GM19438 (cell line): ENCODE results near the gene JAM3.

Source experiments
- ATAC-seq: cut with Tn5 transposase; IDR thresholded peaks from one replicate; pipeline ENCODE4 v1.9.1; 2021; ENCODE audit warnings: low read depth; ENCODE audit not compliant: unreplicated experiment

The JAM3 gene

DNA sequence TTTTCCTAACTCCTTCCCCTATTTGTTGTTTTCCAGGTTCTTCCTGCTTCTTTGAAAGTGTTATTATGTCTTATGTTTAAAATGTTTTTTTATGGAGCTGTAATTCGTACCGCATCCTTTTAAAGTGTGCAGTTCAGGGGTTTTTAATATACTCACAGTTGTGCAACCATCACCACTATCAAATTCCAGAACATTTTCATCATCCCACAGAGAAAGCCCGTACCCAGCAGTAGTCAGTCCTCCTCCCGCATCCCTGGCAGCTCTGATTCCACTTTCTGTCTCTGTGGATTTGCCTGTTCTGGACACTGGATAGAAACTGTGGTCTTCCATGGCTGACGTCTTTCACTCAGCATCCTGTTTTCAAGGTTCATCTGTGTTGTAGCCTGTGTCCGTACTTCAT, 73.7 kb downstream of the JAM3 start:
- ATAC-seq: no peak

- ATAC-seq: no peak
Observed at GRCh38 chr11:134143801-134144200, 74.9 kb downstream of the JAM3 start.

DNA sequence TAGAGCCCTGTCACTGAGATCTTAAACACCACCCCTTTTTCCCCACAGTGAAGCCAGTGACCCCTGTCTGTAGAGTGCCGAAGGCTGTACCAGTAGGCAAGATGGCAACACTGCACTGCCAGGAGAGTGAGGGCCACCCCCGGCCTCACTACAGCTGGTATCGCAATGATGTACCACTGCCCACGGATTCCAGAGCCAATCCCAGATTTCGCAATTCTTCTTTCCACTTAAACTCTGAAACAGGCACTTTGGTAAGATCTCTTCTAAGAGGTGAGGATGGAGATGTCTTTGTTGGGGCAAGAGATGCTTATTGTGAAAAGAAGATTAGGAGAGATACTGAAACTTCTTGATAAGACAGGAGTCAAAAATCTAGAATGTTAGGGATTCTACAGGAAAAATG, 75.9 kb downstream of the JAM3 start:
- no peak for ATAC-seq

DNA sequence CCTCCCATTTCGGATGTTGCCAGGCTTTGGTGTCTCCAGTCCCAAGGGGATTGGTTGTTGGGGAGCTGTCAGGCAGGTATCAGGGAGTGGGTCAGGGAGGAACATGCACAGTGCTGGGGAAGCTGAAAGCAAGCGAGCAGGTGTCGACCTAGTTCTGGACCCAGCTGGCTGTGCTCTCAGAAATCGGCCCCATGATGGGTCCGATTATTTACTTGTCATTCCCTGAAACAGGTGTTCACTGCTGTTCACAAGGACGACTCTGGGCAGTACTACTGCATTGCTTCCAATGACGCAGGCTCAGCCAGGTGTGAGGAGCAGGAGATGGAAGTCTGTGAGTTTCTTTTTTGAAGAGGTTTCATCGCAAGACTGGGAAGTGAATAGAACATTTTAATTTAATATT, 76.8 kb downstream of the JAM3 start:
- ATAC-seq: no peak

GRCh38 chr11:134146598-134146997, 77.7 kb downstream of the JAM3 start:
- ATAC-seq: no peak

- ATAC-seq: no peak
Observed at GRCh38 chr11:134149371-134149770, 80.5 kb downstream of the JAM3 start.

- no peak for ATAC-seq
Observed at GRCh38 chr11:134150195-134150903, 81.5 kb downstream of the JAM3 start.

GRCh38 chr11:134151083-134151747, 82.3 kb downstream of the JAM3 start:
- no peak for ATAC-seq

GRCh38 chr11:134152696-134153095, 83.8 kb downstream of the JAM3 start:
- no peak for ATAC-seq

- no peak for ATAC-seq
Observed at GRCh38 chr11:134153147-134153905, 84.5 kb downstream of the JAM3 start.

DNA sequence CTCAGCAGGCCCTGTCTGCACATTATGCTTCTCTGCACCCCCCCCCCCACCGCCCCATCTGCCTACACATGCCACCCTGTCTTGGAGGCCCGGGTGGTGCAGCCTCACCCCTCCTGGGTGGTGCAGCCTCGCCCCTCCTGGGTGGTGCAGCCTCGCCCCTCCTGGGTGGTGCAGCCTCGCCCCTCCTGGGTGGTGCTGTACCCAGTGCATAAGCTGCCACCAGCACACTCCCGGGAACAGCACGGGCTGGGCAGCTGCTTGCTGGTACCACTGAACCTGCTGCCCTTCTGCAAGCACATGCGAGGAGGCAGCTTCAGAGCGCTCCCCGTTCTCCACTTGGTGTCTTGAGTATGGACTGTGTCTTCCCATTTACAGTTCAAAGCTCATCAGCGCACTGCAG, 85.6 kb downstream of the JAM3 start:
- ATAC-seq: no peak

DNA sequence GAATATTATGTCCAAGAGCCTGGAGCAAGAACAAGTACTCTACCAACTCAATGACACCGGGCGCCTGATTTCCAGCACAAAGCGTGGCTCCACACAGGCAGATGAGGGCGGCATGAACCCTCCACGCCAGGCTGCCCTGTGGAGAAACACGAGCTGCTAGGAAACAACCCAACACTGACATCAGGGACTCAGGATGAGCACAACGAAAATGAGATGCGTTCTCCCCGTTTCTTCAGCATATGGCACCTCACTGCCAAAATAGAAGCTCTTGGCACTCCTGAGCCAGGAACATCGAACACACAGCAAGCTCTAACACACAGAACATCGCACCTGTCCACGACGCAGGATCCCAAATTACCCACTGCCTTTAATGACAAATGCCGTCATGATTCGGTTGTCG, 86.6 kb downstream of the JAM3 start:
- no peak for ATAC-seq

DNA sequence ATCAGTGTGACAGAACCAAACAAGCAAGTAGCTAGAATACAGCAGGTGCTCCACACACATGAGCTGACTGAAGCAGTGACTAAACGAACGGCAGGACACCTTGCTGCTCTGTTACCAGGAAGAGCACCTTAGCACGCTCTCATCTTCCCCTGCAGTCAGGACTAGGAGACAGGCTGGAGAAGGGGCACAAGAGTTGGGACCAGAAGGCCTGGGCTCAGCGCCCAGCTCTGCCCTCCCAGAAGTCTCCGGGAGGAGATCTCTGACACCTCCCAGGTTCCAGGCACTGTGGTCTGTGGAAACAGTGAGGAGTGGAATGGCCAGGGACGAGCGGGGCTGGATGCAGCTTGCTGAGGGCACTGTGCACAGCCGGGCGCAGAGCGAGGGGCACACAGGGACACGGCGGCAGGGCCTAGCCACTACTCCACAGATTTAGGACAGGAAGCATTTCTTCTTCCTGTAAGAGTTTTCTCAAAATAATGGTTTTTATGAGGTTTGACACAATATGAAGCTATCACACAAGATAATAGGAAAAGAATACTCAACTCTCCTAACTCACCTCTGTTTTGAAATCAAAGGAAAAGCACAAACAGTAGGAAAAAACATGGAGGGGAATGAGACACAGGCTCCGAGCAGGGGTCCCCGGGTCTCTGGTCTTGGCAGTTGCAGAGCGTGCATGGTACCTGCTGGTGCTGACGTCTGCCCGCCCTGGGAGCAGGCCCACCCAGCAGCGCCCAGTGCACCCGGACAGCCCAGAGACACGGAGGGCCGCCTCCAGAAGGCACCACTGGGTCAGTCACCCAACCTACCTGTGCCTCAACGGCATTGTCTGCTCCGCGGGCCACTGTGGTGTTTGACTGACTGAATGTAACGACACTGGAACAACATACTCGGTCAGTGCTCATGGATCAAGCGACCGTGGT, 87.3 kb downstream of the JAM3 start:
- no peak for ATAC-seq

DNA sequence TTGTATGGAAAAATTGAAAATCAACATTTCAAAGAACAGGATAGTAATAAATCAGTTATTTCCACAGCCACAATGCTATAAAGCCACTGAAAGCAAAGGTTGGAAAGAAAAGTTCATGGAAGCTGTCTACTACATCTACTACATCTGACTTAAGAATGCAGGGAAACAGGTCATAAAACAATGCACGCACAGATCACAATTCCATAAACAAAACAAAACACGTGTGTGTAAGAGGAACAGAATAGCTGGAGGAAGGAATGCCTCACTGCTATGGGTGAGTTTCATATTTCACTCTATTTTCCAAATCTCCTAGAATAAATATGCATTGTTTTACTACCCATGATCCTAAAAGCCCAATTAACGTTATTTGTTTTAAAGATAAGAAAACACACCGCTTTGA, 88.6 kb downstream of the JAM3 start:
- no peak for ATAC-seq

DNA sequence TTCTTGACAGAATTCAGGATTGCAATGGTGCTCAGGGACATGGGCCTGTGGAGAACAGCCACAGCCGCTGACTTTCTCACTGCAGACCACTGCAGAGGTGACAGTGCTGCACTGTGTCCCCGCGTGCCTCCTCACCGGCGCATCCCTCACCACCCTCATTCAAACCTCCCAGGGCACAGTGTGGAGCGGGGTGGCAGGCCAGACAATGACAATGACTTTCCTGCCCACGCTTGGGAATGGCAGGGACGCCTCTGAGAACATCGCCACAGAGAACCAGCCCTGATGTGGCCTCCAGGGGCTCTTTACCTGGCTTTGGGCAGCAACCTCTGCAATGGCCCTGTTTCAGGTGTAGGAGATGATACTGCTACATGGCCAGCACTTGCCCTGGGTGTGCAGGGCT, 89.2 kb downstream of the JAM3 start:
- ATAC-seq: no peak

GRCh38 chr11:134159652-134160051, 90.8 kb downstream of the JAM3 start:
- no peak for ATAC-seq

DNA sequence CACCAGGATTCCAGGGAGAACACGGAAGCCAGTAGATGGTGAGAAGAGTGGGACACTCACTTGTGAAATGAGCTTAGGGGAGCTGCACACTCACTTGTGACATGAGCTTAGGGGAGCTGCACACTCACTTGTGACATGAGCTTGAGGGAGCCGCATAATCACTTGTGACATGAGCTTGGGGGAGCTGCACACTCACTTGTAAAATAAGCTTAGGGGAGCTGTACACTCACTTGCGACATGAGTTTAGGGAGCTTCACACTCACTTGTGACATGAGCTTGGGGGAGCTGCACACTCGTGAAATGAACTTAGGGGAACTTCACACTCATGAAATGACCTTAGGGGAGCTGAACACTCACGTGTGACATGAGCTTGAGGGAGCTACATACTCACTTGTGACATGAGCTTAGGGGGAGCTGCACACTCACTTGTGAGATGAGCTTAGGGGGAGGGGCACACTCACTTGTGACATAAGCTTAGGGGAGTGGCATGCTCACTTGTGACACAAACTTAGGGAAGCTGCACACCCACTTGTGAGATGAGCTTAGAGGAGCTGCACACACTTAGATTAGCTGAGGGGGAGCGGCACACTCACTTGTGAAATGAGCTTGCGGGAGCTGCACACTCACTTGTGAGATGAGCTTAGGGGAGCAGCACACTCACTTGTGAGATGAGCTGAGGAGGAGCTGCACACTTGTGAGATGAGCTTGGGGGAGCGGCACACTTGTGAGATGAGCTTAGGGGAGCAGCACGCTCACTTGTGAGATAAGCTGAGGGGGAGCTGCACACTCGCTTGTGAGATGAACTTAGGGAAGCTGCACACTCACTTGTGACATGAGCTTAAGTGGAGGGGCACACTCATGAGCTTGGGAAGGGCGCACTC, 95.9 kb downstream of the JAM3 start:
- no peak for ATAC-seq

- ATAC-seq: no peak
Observed at GRCh38 chr11:134170177-134170918, 101.5 kb downstream of the JAM3 start.

GRCh38 chr11:134170919-134171281, 102.0 kb downstream of the JAM3 start:
- ATAC-seq: no peak
